ENCODE data around the gene PAPSS1.

The PAPSS1 gene

GRCh38 chr4:107629318-107629717 lies 90.7 kb downstream of the PAPSS1 start:
- no peak for DNase-seq (ENCODE audit: low read depth)

- no peak for DNase-seq (ENCODE audit: low read depth)
These were observed 94.6 kb downstream of the PAPSS1 start for GRCh38 chr4:107625391-107625902.

- DNase-seq (ENCODE audit: low read depth), result no peak
These were observed 96.0 kb downstream of the PAPSS1 start for GRCh38 chr4:107624024-107624423.

- DNase-seq (ENCODE audit: low read depth), result no peak
These were observed 98.0 kb downstream of the PAPSS1 start for GRCh38 chr4:107622006-107622405.

- DNase-seq (ENCODE audit: low read depth), result no peak
These were observed 100.3 kb downstream of the PAPSS1 start for GRCh38 chr4:107619731-107620130.

GRCh38 chr4:107619066-107619465 lies 101.0 kb downstream of the PAPSS1 start:
- DNase-seq (ENCODE audit: low read depth), result no peak

GRCh38 chr4:107618656-107619055 lies 101.4 kb downstream of the PAPSS1 start:
- DNase-seq (ENCODE audit: low read depth), result no peak

GRCh38 chr4:107616838-107617389 lies 103.1 kb downstream of the PAPSS1 start:
- no peak for DNase-seq (ENCODE audit: low read depth)

GRCh38 chr4:107615809-107616208 lies 104.2 kb downstream of the PAPSS1 start:
- no peak for DNase-seq (ENCODE audit: low read depth)

- no peak for DNase-seq (ENCODE audit: low read depth)
These were observed 116.6 kb downstream of the PAPSS1 start for GRCh38 chr4:107603430-107603829.

- no peak for DNase-seq (ENCODE audit: low read depth)
These were observed 119.1 kb downstream of the PAPSS1 start for GRCh38 chr4:107600983-107601382.

- DNase-seq (ENCODE audit: low read depth), result no peak
These were observed 119.6 kb downstream of the PAPSS1 start for GRCh38 chr4:107600436-107600835.

GRCh38 chr4:107599841-107600240 lies 120.2 kb downstream of the PAPSS1 start:
- no peak for DNase-seq (ENCODE audit: low read depth)

- DNase-seq (ENCODE audit: low read depth), result no peak
These were observed 126.8 kb downstream of the PAPSS1 start for GRCh38 chr4:107593230-107593629.

- DNase-seq (ENCODE audit: low read depth), result no peak
These were observed 127.5 kb downstream of the PAPSS1 start for GRCh38 chr4:107592519-107592918.

GRCh38 chr4:107589269-107589668 lies 130.8 kb downstream of the PAPSS1 start:
- DNase-seq (ENCODE audit: low read depth), result no peak

GRCh38 chr4:107586371-107586770 lies 133.7 kb downstream of the PAPSS1 start:
- DNase-seq (ENCODE audit: low read depth), result no peak

- DNase-seq (ENCODE audit: low read depth), result no peak
These were observed 140.9 kb downstream of the PAPSS1 start for GRCh38 chr4:107579099-107579498.

GRCh38 chr4:107578321-107578720 lies 141.7 kb downstream of the PAPSS1 start:
- no peak for DNase-seq (ENCODE audit: low read depth)

GRCh38 chr4:107577743-107578142 lies 142.3 kb downstream of the PAPSS1 start:
- DNase-seq (ENCODE audit: low read depth), result no peak

- no peak for DNase-seq (ENCODE audit: low read depth)
These were observed 144.8 kb downstream of the PAPSS1 start for GRCh38 chr4:107575243-107575642.

- no peak for DNase-seq (ENCODE audit: low read depth)
These were observed 147.8 kb downstream of the PAPSS1 start for GRCh38 chr4:107572281-107572680.

- no peak for DNase-seq (ENCODE audit: low read depth)
These were observed 149.1 kb downstream of the PAPSS1 start for GRCh38 chr4:107570952-107571351.

- no peak for DNase-seq (ENCODE audit: low read depth)
These were observed 155.7 kb downstream of the PAPSS1 start for GRCh38 chr4:107564326-107564725.
